ENCODE data around the gene ITPR1. TPM values are rescaled to one million over a fixed set of nuclear protein-coding genes. Genes with fewer than 3 reads are reported as not detected.

Gene ITPR1
- total and polyA plus RNA-seq, 2 donors: 57.3 to 240 TPM

DNA sequence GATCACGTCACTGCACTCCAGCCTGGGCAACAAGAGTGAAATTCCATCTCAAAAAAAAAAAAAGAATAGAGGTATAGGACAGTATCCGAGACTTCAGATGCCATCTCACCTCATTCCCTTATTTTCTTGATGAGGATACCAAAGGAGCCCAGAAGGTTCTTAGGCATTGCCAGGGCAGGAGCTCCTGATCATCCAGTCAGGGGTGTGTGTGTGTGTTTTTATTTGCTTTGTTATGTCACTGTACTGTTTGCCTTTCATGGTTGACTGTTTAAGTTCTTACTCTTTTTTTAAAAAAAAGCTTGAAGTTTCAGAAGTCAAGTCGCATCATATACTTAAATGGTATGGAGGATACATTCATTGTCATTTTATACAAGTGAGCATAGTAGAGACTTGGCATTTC, 346.1 kb downstream of the ITPR1 start:
- Histone ChIP-seq H3K4me1 (ENCODE audit: insufficient read depth) (no peaks in the 10 kb centered on the region), H3K27ac (ENCODE audit: low read depth) (no peak overlapping the region), H3K36me3 (ENCODE audit: insufficient read depth) (peaks cover 4% of the 10 kb centered on the region), H3K4me3 (ENCODE audit: low read depth, low read length) (no peak overlapping the region)
- no peak for DNase-seq (ENCODE audit: extremely low spot score)
- WGBS: 95% methylated on average over 3 of the region's 3 CpGs

DNA sequence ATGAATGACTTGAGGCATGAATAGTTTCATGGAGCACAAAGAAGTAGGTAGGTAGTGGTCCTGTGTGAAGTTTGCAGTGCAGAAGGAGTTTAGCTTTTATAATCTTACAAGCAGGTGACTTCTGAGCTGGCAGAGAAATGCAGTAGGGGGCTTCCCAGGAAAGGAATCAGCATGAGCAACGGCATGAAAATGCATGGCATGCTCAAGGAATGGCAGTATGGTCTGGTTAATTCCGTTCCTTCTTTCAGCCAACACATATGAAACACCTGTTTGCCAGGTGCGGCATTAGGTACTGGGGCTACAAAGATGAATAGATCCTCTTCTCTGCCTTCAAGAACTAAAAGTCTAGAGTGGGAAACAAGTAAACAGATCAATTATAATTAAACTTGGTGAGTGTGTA, 348.1 kb downstream of the ITPR1 start:
- no peaks in the 10 kb centered on the region for H3K4me1 ChIP-seq (ENCODE audit: insufficient read depth)
- WGBS: 83% methylated on average over 3 of the region's 3 CpGs
- DNase-seq (ENCODE audit: extremely low spot score): no peak
- no peak overlapping the region for H3K4me3 ChIP-seq (ENCODE audit: low read depth, low read length)
- H3K27ac ChIP-seq (ENCODE audit: low read depth): no peak overlapping the region
- peaks cover 4% of the 10 kb centered on the region for H3K36me3 ChIP-seq (ENCODE audit: insufficient read depth)

DNA sequence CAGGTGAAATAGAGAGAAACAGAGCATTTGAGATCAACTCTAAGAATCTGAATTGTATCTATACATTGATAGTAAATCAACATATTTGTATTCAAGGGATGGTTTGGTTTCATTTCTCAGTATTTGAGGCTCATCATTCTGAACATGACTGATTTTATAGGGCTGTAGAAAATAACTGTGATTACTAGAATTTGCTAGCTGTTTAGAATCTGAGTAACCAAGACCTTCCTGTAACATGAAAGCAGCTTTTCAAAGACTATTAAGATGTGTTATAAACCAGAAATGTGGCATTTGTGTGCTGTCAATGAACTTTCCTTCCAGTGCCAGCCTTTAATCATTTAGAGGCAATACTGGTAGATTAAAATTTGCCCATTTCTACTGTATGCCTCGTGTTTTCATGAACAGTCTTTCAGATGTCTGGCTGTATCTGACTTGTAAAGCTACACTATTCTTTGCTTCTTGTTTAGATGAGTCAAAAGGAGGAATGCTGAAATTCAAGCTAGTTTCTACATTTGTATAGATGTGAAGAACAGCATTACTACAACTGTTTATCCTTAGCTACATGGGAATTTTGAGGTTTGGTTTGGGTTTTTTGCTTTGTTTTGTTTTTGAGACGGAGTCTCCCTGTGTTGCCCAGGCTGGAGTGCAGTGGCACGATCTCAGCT, 348.8 kb downstream of the ITPR1 start:
- Histone ChIP-seq H3K4me3 (ENCODE audit: low read depth, low read length) (no peak overlapping the region), H3K36me3 (ENCODE audit: insufficient read depth) (peaks cover 4% of the 10 kb centered on the region), H3K4me1 (ENCODE audit: insufficient read depth) (no peaks in the 10 kb centered on the region), H3K27ac (ENCODE audit: low read depth) (no peak overlapping the region)
- DNase-seq (ENCODE audit: extremely low spot score): no peak
- WGBS: 77% methylated on average over 3 of the region's 3 CpGs

DNA sequence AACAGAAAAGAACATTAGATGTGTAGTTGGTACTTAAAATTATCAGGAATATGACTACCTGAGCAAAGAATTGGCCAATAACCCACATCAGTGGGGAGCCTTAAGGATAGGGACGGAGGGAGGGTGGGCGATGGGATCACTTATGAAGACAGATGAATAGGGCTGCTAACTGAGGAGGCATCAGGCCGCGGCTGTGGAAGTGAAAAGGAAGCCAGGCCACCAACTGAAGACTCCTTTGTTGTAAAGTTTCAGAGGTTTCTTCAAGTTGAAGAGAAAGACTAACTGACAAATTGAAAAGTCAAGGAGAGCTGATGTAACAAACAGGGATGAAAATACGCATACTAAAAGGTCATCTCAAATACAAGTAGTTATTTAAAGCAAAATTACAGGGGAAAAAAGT, 350.5 kb downstream of the ITPR1 start:
- DNase-seq (ENCODE audit: extremely low spot score): no peak
- 98% methylated on average over 5 of the region's 5 CpGs for WGBS
- peaks cover under 1% of the 10 kb centered on the region for H3K36me3 ChIP-seq (ENCODE audit: insufficient read depth)

DNA sequence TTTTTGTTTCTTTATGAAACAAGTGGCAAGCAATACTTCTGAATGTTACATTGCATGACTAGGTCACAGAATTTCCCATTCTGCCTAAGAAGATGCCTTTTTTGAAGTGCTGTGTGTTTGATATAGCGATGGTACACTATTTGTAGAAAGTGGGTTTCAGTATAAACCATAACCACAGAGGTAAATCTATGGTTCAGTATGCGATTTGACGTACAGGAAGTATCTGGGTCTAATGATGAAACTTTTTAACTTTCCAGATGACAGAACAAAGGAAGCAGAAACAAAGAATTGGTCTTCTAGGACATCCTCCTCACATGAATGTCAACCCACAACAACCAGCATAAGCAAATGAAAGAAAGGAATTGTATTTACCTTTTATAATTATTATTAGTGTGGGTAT, 352.7 kb downstream of the ITPR1 start:
- Histone ChIP-seq H3K27ac (ENCODE audit: low read depth) (peak overlapping the region; percentile 10), H3K36me3 (ENCODE audit: insufficient read depth) (no peaks in the 10 kb centered on the region), H3K4me3 (ENCODE audit: low read depth, low read length) (no peak overlapping the region), H3K4me1 (ENCODE audit: insufficient read depth) (no peaks in the 10 kb centered on the region)
- no peak for DNase-seq (ENCODE audit: extremely low spot score)
- 81% methylated on average over 3 of the region's 3 CpGs for WGBS

More for the DNA sequence above, 350.5 kb downstream of the ITPR1 start:
- H3K4me3 ChIP-seq (ENCODE audit: low read depth, low read length): no peak overlapping the region
- H3K4me1 ChIP-seq (ENCODE audit: insufficient read depth): no peaks in the 10 kb centered on the region
- H3K27ac ChIP-seq (ENCODE audit: low read depth): no peak overlapping the region

DNA sequence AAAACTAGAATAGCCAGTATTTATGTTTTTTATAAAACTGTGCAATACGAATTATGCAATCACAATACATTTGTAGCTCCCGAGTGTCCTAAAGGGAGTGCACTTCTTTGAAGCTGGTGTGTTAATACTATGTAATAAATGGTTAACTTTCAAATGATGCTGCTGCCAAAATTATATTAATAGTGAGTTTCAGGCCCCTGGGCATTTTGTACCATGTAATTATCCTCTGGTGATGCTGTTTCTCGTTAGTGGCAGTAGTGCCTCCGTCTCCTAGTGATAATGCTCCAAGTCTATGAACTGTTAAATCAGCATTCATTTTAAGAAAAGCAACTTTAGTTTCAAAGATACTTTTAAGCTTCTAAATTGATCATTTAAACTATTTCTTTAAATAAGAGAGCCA, 353.4 kb downstream of the ITPR1 start:
- DNase-seq (ENCODE audit: extremely low spot score): no peak
- Histone ChIP-seq H3K4me3 (ENCODE audit: low read depth, low read length) (no peak overlapping the region), H3K27ac (ENCODE audit: low read depth) (no peak overlapping the region), H3K4me1 (ENCODE audit: insufficient read depth) (no peaks in the 10 kb centered on the region), H3K36me3 (ENCODE audit: insufficient read depth) (no peaks in the 10 kb centered on the region)
- WGBS: 91% methylated on average over 4 of the region's 4 CpGs

DNA sequence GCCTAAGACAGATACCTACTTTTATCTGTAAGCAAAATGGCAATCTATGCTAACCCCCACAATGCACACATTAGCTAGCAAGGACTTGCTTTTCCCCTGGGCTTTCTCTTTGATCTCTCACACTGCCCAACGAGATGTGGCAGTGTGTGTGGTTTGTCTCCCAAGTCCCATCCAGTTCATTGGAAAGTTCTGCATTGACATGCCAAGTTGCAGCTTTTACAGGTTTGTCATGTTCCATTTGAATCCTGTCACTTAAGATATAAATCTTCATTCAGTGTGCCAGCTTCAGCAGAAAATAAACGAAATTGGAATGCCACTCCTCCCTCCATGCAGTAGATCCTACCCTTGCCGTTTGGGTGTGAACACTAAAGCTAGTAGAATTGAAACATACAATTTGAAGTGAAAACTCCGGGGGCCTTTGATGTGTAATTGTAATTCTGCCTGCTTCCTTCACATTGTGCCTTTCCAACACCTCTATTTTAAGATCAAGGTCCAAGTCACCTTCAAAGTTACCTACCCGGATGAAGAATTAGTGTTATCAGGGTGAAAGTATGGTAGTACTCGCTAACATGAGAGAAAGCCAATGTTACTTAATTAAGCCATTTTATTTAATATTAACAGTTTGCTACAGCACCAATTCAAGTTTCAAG, 355.2 kb downstream of the ITPR1 start:
- H3K4me1 ChIP-seq (ENCODE audit: insufficient read depth): no peaks in the 10 kb centered on the region
- H3K27ac ChIP-seq (ENCODE audit: low read depth): peak overlapping the region; percentile 23

DNA sequence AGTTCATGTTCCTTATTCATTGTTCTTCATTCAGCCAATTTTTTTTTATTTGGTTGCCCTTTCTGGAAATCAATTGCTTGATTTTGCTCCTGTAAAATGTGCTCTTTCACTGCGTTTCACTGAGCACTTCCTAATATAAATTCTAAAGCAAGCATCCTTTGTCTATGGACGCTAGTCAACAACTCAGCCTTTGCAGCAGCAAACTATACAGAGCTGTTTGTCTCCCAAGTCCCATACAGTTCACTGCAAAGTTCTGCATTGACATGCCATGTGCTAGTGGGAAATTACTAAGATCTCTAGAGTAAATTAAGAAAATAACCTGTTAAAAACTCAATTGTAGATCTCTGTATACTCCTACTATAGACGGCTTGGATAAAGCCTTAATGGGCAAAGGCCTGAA, 356.0 kb downstream of the ITPR1 start:
- 58% methylated on average over 3 of the region's 3 CpGs for WGBS
- Histone ChIP-seq H3K4me1 (ENCODE audit: insufficient read depth) (no peaks in the 10 kb centered on the region), H3K4me3 (ENCODE audit: low read depth, low read length) (no peak overlapping the region), H3K36me3 (ENCODE audit: insufficient read depth) (no peaks in the 10 kb centered on the region), H3K27ac (ENCODE audit: low read depth) (no peak overlapping the region)
- no peak for DNase-seq (ENCODE audit: extremely low spot score)

More for the DNA sequence above, 355.2 kb downstream of the ITPR1 start:
- 72% methylated on average over 6 of the region's 6 CpGs for WGBS
- DNase-seq (ENCODE audit: extremely low spot score): no peak
- Histone ChIP-seq H3K36me3 (ENCODE audit: insufficient read depth) (no peaks in the 10 kb centered on the region), H3K4me3 (ENCODE audit: low read depth, low read length) (no peak overlapping the region)

DNA sequence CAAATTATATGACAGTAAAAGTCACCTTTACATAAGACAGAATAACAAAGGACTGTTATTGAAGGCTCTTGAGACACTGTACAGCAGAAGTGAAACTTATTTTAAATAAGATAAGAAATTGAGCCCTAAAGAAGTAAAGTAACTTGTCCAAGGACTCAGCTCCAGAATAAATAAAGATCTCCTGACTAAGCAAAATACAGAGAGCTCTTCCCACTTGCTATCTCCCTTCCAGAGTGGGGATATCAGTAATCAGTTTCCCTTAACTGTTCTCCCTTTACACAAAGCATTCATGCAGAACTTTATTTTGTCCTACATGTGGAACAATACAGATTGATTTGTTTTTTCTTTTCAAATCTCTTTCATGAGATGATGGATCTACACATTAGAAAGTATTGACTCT, 356.6 kb downstream of the ITPR1 start:
- Histone ChIP-seq H3K27ac (ENCODE audit: low read depth) (no peak overlapping the region), H3K36me3 (ENCODE audit: insufficient read depth) (no peaks in the 10 kb centered on the region), H3K4me1 (ENCODE audit: insufficient read depth) (no peaks in the 10 kb centered on the region), H3K4me3 (ENCODE audit: low read depth, low read length) (no peak overlapping the region)
- no peak for DNase-seq (ENCODE audit: extremely low spot score)

DNA sequence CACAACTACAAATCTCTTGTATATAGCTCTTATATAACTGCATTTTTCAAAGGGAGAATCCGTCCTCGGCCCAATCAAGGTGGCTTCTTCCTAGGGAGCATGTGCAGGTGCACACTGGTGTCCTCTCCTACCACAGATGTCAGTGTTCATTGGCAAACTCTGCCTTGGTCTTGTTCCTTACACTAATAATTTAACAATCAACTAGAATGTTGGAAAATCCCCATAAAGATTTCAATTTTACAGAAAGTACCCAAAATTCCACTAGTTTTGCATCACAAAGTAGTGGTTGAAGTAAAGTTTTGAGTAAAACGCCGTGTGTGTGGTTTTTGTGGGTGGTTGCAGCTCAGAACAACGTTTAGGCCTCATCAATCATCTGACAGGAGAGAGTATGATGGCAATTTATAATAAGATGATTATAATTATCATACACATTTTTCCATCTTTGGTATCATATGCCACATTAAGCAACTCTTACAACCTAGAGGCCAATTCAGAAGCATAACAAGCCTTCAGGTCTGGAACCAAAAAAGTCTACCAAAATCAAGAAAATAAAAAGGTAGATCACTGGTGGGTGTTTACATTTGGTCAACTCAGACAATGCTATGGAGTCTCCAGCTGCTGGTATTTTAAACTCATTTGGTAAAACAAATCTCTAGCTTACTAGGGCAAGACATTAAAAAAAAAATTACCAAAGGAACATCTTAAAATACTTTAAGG, 357.2 kb downstream of the ITPR1 start:
- 70% methylated on average over 5 of the region's 5 CpGs for WGBS
- Histone ChIP-seq H3K4me3 (ENCODE audit: low read depth, low read length) (no peak overlapping the region), H3K27ac (ENCODE audit: low read depth) (peak overlapping the region; percentile 50), H3K36me3 (ENCODE audit: insufficient read depth) (no peaks in the 10 kb centered on the region), H3K4me1 (ENCODE audit: insufficient read depth) (no peaks in the 10 kb centered on the region)
- DNase-seq (ENCODE audit: extremely low spot score): no peak

DNA sequence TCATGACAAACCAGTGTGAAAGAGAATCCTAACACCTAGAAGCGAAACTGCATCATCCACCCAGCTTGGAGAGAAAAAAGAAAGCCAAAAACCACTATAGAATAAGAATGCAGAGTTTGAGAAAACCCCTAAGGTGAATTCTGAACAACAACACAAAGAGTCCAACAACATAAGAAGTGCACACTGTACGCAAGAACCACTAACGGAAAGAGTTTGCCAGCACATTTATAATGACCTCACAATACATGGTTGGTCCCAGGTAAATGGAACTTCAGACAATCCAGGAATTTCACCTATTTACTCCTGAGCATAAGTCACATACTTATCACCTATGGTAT, 357.7 kb downstream of the ITPR1 start:
- H3K4me3 ChIP-seq (ENCODE audit: low read depth, low read length): no peak overlapping the region
- 94% methylated on average over 3 of the region's 3 CpGs for WGBS
- H3K4me1 ChIP-seq (ENCODE audit: insufficient read depth): no peaks in the 10 kb centered on the region
- no peaks in the 10 kb centered on the region for H3K36me3 ChIP-seq (ENCODE audit: insufficient read depth)
- no peak for DNase-seq (ENCODE audit: extremely low spot score)
- no peak overlapping the region for H3K27ac ChIP-seq (ENCODE audit: low read depth)

DNA sequence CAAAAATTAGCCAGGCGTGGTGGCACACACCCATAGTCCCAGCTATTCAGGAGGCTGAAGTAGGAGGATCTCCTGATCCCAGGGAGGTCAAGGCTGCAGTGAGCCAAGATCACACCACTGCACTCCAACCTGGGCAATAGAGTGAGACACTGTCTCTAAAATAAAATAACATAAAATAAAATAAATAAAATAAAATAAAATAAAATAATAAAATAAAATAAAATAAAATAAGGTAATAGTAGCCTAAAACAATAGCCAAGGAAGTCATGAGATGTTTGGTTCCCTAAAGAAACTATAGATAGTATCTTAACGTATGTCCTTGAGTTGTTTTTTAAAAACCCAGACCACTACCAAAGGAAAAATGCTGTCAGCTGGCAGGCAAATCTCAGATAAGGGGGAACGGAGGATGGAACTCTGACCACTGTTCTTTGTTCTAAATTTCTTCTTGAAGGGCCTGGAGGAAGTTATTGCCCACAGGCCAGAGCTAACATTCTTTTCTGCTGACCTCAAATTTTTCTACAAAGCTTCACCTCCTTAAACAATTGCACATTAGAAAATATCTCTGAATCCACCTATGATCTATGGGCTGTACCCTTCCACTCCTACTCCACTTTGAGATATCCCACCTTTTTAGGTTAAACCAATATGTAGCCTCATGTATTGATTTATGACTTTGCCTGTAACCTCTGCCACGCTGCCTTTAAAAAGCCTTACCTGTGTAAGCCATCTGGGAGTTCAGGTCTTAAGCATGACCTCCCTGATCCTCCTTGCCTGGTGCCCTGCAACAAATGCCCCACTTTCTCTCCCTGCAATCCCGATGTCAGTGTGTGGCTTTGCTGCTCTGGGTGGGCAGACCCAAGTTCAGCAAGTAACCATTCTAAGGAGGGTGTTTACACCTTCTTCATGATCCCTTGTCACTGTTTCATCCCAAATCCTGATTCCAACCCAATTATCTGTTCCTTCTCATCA, 359.9 kb downstream of the ITPR1 start:
- no peak for DNase-seq (ENCODE audit: extremely low spot score)
- H3K4me1 ChIP-seq (ENCODE audit: insufficient read depth): no peaks in the 10 kb centered on the region
- no peak overlapping the region for H3K4me3 ChIP-seq (ENCODE audit: low read depth, low read length)
- WGBS: 72% methylated on average over 5 of the region's 5 CpGs
- H3K36me3 ChIP-seq (ENCODE audit: insufficient read depth): no peaks in the 10 kb centered on the region
- H3K27ac ChIP-seq (ENCODE audit: low read depth): no peak overlapping the region

DNA sequence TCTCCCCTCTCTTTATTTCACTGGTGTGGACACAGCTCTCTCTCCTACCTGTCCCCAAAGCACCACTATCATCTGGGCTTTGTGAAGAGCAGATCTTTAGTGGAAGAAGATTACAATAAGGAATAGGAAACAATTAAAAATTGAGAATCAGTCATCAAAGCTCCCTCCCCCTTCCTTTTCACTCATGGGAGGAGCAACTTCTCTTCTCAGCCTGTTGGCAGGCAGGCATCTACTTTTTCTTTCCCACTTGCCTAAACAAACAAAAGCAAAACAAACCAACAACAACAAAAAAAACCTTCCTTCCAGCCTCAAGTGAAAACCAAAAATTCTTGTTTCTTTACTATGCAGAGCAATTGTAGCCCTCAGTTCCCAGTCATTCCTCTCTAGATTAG, 360.6 kb downstream of the ITPR1 start:
- no peak overlapping the region for H3K27ac ChIP-seq (ENCODE audit: low read depth)
- DNase-seq (ENCODE audit: extremely low spot score): no peak

More for the DNA sequence above, 360.6 kb downstream of the ITPR1 start:
- no peak overlapping the region for H3K4me3 ChIP-seq (ENCODE audit: low read depth, low read length)
- no peaks in the 10 kb centered on the region for H3K4me1 ChIP-seq (ENCODE audit: insufficient read depth)
- H3K36me3 ChIP-seq (ENCODE audit: insufficient read depth): no peaks in the 10 kb centered on the region
